GM23338 (cell line): ENCODE data around the gene DYNLT5. TPM values are rescaled to one million over a fixed set of nuclear protein-coding genes. Genes with fewer than 3 reads are reported as not detected.

ENCODE experiments used
- ATAC-seq: fragments of 200-7000 bp; cut with Tn5 transposase; 3 replicates; pipeline ENCODE4 v1.9.1; 2020
- DNase-seq: peaks from one replicate; pipeline ENCODE4 v3.0.0-alpha.2; 2015; ENCODE audit warnings: low spot score
- H2AFZ ChIP-seq: fragments of 200-600 bp; sonication (generic); 2 replicates; pipeline ENCODE4 v1.8.0; 2016; ENCODE audit warnings: antibody characterized with exemption, mild to moderate bottlenecking, moderate library complexity
- H3F3A ChIP-seq: fragments of 200-600 bp; sonication (generic); replicated peaks from 2 replicates; pipeline ENCODE4 v1.8.0; 2017; ENCODE audit warnings: antibody characterized with exemption, mixed run types, low read depth
- H3K27ac ChIP-seq: fragments of 200-600 bp; sonication (generic); 2 replicates; pipeline ENCODE4 v1.6.1; 2016; ENCODE audit warnings: low read depth
- H3K27me3 ChIP-seq: fragments of 200-600 bp; sonication (generic); 2 replicates; pipeline ENCODE4 v1.8.0; 2016; ENCODE audit warnings: mild to moderate bottlenecking, mixed run types, moderate library complexity; ENCODE audit not compliant: insufficient read depth
- H3K36me3 ChIP-seq: fragments of 200-600 bp; sonication (generic); 2 replicates; pipeline ENCODE4 v1.8.0; 2016; ENCODE audit warnings: mild to moderate bottlenecking; ENCODE audit not compliant: insufficient read depth
- H3K4me1 ChIP-seq: fragments of 200-600 bp; sonication (generic); 2 replicates; pipeline ENCODE4 v1.8.0; 2016; ENCODE audit warnings: mild to moderate bottlenecking, moderate library complexity; ENCODE audit not compliant: insufficient read depth
- H3K4me2 ChIP-seq: fragments of 200-600 bp; sonication (generic); 2 replicates; pipeline ENCODE4 v1.7.1; 2017; ENCODE audit warnings: mixed run types
- H3K4me3 ChIP-seq: fragments of 200-600 bp; sonication (generic); 2 replicates; pipeline ENCODE4 v1.6.1; 2016; ENCODE audit warnings: mixed run types
- H3K79me2 ChIP-seq: fragments of 200-600 bp; sonication (generic); replicated peaks from 2 replicates; pipeline ENCODE4 v1.8.0; 2017; ENCODE audit warnings: mild to moderate bottlenecking; ENCODE audit not compliant: insufficient read depth
- H3K9me2 ChIP-seq: fragments of 200-600 bp; sonication (generic); 2 replicates; pipeline ENCODE4 v1.8.0; 2017; ENCODE audit not compliant: insufficient read depth
- H4K20me1 ChIP-seq: fragments of 200-600 bp; sonication (generic); replicated peaks from 2 replicates; pipeline ENCODE4 v1.8.0; 2017; ENCODE audit warnings: mild to moderate bottlenecking; ENCODE audit not compliant: insufficient read depth
- H3K27ac Mint-ChIP-seq: 2 replicates; pipeline ENCODE4 v1.8.0; 2020; ENCODE audit warnings: inconsistent platforms, mild to moderate bottlenecking, moderate library complexity, mixed read lengths
- H3K27me3 Mint-ChIP-seq: 3 replicates; pipeline ENCODE4 v1.8.0; 2022; ENCODE audit warnings: low read depth, mild to moderate bottlenecking, moderate library complexity, mixed read lengths, inconsistent platforms; ENCODE audit not compliant: insufficient read depth, poor library complexity
- H3K36me3 Mint-ChIP-seq: 3 replicates; pipeline ENCODE4 v1.8.0; 2021; ENCODE audit warnings: low read depth, mild to moderate bottlenecking, inconsistent platforms, moderate library complexity, mixed read lengths
- H3K4me1 Mint-ChIP-seq: 3 replicates; pipeline ENCODE4 v1.8.0; 2020; ENCODE audit warnings: mild to moderate bottlenecking, inconsistent platforms, mixed read lengths
- H3K4me3 Mint-ChIP-seq: 3 replicates; pipeline ENCODE4 v1.8.0; 2021; ENCODE audit warnings: moderate library complexity, mild to moderate bottlenecking, inconsistent platforms, mixed read lengths
- H3K9me3 Mint-ChIP-seq: 3 replicates; pipeline ENCODE4 v1.8.0; 2020; ENCODE audit warnings: moderate library complexity, mild to moderate bottlenecking, inconsistent platforms, mixed read lengths
- CREB1 ChIP-seq: fragments of 250-450 bp; sonication (Bioruptor Pico); IDR thresholded peaks from 2 replicates; pipeline ENCODE4 v1.5.0; 2020; ENCODE audit warnings: low read depth, mild to moderate bottlenecking, moderate library complexity
- CTCF ChIP-seq, 2 experiments: fragments of 200-600 bp in 1 of 2; sonication (generic) in 1 of 2; conservative IDR thresholded peaks; 2 replicates each; pipeline versions ENCODE4 v1.5.1 to v1.6.1; 2016 to 2017; ENCODE audit warnings: antibody characterized with exemption in 2 of 2, low read depth in 2 of 2, mild to moderate bottlenecking in 2 of 2, moderate library complexity in 1 of 2
- ETS1 ChIP-seq: IDR thresholded peaks from 2 replicates; pipeline ENCODE4 v1.6.1; 2016; ENCODE audit warnings: antibody characterized with exemption
- EZH2 ChIP-seq: fragments of 200-600 bp; sonication (generic); IDR thresholded peaks from one replicate; pipeline ENCODE4 v1.8.0; 2017; ENCODE audit warnings: antibody characterized with exemption, mild to moderate bottlenecking, low read depth; ENCODE audit not compliant: unreplicated experiment
- EZH2phosphoT487 ChIP-seq: fragments of 200-600 bp; sonication (generic); IDR thresholded peaks from one replicate; pipeline ENCODE4 v1.8.1; 2018; ENCODE audit warnings: antibody characterized with exemption; ENCODE audit not compliant: unreplicated experiment
- NANOG ChIP-seq: IDR thresholded peaks from 2 replicates; pipeline ENCODE4 v1.6.1; 2016; ENCODE audit warnings: antibody characterized with exemption, borderline replicate concordance
- POLR2AphosphoS5 ChIP-seq: IDR thresholded peaks from 2 replicates; pipeline ENCODE4 v1.6.1; 2016; ENCODE audit warnings: antibody characterized with exemption, low read depth
- REST ChIP-seq: IDR thresholded peaks from one replicate; pipeline ENCODE4 v1.6.1; 2018; ENCODE audit warnings: antibody characterized with exemption; ENCODE audit not compliant: unreplicated experiment
- STAT1 ChIP-seq: IDR thresholded peaks from one replicate; pipeline ENCODE4 v1.6.1; 2016; ENCODE audit warnings: antibody characterized with exemption; ENCODE audit not compliant: unreplicated experiment
- ZNF114 ChIP-seq: fragments of 250-450 bp; sonication (Bioruptor Pico); IDR thresholded peaks from 2 replicates; pipeline ENCODE4 v1.5.0; 2020; ENCODE audit warnings: mild to moderate bottlenecking, moderate library complexity
- ZNF331 ChIP-seq: fragments of 250-450 bp; sonication (Bioruptor Pico); IDR thresholded peaks from 2 replicates; pipeline ENCODE4 v1.5.0; 2020; ENCODE audit warnings: low read depth, mild to moderate bottlenecking, moderate library complexity
- polyA plus RNA-seq: library from polyadenylated mRNA; unstranded; fragments of >200 nt; fragmentation: Nextera tagmentation; extraction: Ambion mirVana; gene quantifications from 2 replicates; pipeline ENCODE4 v1.2.1, GENCODE V29; 2016
- total RNA-seq: library from RNA; depleted of rRNA; stranded (reverse); fragments of >200 nt; shearing (Covaris generic); gene quantifications from 2 replicates; pipeline ENCODE4 v1.2.3, GENCODE V29; 2014
- TF ChIP-seq, protein P1 (sequence below): fragments of 250-450 bp; sonication (Bioruptor Pico); IDR thresholded peaks from 2 replicates; pipeline ENCODE4 v1.5.0; 2020; ENCODE audit warnings: mild to moderate bottlenecking, moderate library complexity

The DYNLT5 gene
- total and polyA plus RNA-seq, 2 experiments from 2014 or later: 0.95 to 2.8 TPM

- Histone ChIP-seq H3K36me3 (no peaks in the 10 kb centered on the region), H3K79me2 (no peaks in the 10 kb centered on the region), H3K27ac (no peak overlapping the region), H3K4me2 (no peak overlapping the region), H4K20me1 (no peaks in the 10 kb centered on the region), H3K4me3 (no peak overlapping the region), H2AFZ (no peak overlapping the region), H3K4me1 (no peaks in the 10 kb centered on the region), H3F3A (no peaks in the 10 kb centered on the region), H3K27me3 (no peaks in the 10 kb centered on the region), H3K9me2 (no peaks in the 10 kb centered on the region)
- Mint-ChIP-seq H3K36me3 (peaks cover 10% of the 10 kb centered on the region), H3K27me3 (no peaks in the 10 kb centered on the region), H3K4me3 (no peak overlapping the region), H3K27ac (no peak overlapping the region), H3K9me3 (peaks cover 15% of the 10 kb centered on the region), H3K4me1 (no peaks in the 10 kb centered on the region)
- DNase-seq (no peak), ATAC-seq (no peak)
- TF ChIP-seq ZNF331 (CRISPR knock-in tag): no peak
- no peak for TF ChIP-seq REST
- TF ChIP-seq, protein P1, sequence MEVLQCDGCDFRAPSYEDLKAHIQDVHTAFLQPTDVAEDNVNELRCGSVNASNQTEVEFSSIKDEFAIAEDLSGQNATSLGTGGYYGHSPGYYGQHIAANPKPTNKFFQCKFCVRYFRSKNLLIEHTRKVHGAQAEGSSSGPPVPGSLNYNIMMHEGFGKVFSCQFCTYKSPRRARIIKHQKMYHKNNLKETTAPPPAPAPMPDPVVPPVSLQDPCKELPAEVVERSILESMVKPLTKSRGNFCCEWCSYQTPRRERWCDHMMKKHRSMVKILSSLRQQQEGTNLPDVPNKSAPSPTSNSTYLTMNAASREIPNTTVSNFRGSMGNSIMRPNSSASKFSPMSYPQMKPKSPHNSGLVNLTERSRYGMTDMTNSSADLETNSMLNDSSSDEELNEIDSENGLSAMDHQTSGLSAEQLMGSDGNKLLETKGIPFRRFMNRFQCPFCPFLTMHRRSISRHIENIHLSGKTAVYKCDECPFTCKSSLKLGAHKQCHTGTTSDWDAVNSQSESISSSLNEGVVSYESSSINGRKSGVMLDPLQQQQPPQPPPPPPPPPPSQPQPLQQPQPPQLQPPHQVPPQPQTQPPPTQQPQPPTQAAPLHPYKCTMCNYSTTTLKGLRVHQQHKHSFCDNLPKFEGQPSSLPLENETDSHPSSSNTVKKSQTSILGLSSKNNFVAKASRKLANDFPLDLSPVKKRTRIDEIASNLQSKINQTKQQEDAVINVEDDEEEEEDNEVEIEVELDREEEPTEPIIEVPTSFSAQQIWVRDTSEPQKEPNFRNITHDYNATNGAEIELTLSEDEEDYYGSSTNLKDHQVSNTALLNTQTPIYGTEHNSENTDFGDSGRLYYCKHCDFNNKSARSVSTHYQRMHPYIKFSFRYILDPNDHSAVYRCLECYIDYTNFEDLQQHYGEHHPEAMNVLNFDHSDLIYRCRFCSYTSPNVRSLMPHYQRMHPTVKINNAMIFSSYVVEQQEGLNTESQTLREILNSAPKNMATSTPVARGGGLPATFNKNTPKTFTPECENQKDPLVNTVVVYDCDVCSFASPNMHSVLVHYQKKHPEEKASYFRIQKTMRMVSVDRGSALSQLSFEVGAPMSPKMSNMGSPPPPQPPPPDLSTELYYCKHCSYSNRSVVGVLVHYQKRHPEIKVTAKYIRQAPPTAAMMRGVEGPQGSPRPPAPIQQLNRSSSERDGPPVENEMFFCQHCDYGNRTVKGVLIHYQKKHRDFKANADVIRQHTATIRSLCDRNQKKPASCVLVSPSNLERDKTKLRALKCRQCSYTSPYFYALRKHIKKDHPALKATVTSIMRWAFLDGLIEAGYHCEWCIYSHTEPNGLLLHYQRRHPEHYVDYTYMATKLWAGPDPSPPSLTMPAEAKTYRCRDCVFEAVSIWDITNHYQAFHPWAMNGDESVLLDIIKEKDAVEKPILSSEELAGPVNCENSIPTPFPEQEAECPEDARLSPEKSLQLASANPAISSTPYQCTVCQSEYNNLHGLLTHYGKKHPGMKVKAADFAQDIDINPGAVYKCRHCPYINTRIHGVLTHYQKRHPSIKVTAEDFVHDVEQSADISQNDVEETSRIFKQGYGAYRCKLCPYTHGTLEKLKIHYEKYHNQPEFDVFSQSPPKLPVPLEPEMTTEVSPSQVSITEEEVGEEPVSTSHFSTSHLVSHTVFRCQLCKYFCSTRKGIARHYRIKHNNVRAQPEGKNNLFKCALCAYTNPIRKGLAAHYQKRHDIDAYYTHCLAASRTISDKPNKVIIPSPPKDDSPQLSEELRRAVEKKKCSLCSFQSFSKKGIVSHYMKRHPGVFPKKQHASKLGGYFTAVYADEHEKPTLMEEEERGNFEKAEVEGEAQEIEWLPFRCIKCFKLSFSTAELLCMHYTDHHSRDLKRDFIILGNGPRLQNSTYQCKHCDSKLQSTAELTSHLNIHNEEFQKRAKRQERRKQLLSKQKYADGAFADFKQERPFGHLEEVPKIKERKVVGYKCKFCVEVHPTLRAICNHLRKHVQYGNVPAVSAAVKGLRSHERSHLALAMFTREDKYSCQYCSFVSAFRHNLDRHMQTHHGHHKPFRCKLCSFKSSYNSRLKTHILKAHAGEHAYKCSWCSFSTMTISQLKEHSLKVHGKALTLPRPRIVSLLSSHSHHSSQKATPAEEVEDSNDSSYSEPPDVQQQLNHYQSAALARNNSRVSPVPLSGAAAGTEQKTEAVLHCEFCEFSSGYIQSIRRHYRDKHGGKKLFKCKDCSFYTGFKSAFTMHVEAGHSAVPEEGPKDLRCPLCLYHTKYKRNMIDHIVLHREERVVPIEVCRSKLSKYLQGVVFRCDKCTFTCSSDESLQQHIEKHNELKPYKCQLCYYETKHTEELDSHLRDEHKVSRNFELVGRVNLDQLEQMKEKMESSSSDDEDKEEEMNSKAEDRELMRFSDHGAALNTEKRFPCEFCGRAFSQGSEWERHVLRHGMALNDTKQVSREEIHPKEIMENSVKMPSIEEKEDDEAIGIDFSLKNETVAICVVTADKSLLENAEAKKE: no peak
- TF ChIP-seq EZH2phosphoT487: no peak
- no peak; a peak in 1 of 4 replicates for TF ChIP-seq CTCF (conservative IDR thresholded peaks at IDR 0.05; ENCODE audit: low read depth in 2 of 2)
- no peak for TF ChIP-seq CREB1 (CRISPR knock-in tag)
- no peak for TF ChIP-seq NANOG
- TF ChIP-seq STAT1: no peak
- no peak for TF ChIP-seq ZNF114 (CRISPR knock-in tag)
- TF ChIP-seq POLR2AphosphoS5: no peak
- TF ChIP-seq ETS1: no peak
- no peak for TF ChIP-seq EZH2
These were observed 23.4 kb downstream of the DYNLT5 start for GRCh38 chr1:66775646-66776045.
